Measurements from ENCODE around the gene PEX7. TPM values are rescaled to one million over a fixed set of nuclear protein-coding genes. Genes with fewer than 3 reads are reported as not detected.
A peak's percentile ranks its signal among the peaks of the same experiment; 100 is the strongest.

The PEX7 gene
- total RNA-seq, 4 donors from 2014 or later: 5.9 to 17.1 (median 6.9) TPM

GRCh38 chr6:136783021-136783420, 39.4 kb upstream of the PEX7 start:
- Histone ChIP-seq H3K27me3 (no peaks in the 10 kb centered on the region), H3K9me3 (no peaks in the 10 kb centered on the region), H3K4me1 (peaks cover 0 to 54% (median 12%) of the 10 kb centered on the region in 3 donors), H3K4me3 (no peak overlapping the region), H3K36me3 (no peaks in the 10 kb centered on the region), H3K27ac (no peak overlapping the region)
- no peak for TF ChIP-seq CTCF (IDR thresholded peaks at IDR 0.05)
- ATAC-seq: no peak
- WGBS, 2 donors (ENCODE audit: low coverage in 1 of 2): 90 to 98% methylated on average over 2 to 6 of the region's 6 CpGs

- Histone ChIP-seq H3K4me3 (no peak overlapping the region), H3K27me3 (no peaks in the 10 kb centered on the region), H3K4me1 (peaks cover 0 to 61% (median 12%) of the 10 kb centered on the region in 3 donors), H3K36me3 (no peaks in the 10 kb centered on the region), H3K27ac (no peak overlapping the region), H3K9me3 (no peaks in the 10 kb centered on the region)
- TF ChIP-seq CTCF (IDR thresholded peaks at IDR 0.05): peak in 1 of 4 experiments; percentile 13
- no peak for TF ChIP-seq POLR2A (IDR thresholded peaks at IDR 0.05)
- ATAC-seq: peak; percentile 40
- WGBS, 2 donors (ENCODE audit: low coverage in 1 of 2): 82 to 83% methylated on average over 4 to 5 of the region's 9 CpGs
These were observed 38.7 kb upstream of the PEX7 start for GRCh38 chr6:136783495-136784270.

- Histone ChIP-seq H3K4me3 (no peak overlapping the region), H3K4me1 (peaks cover 0 to 66% (median 12%) of the 10 kb centered on the region in 3 donors)
- 64 to 88% methylated on average over 8 of the region's 8 CpGs for WGBS, 2 donors (ENCODE audit: low coverage in 1 of 2)
These were observed 38.1 kb upstream of the PEX7 start for GRCh38 chr6:136784271-136784664.

GRCh38 chr6:136784910-136785746, 37.3 kb upstream of the PEX7 start:
- WGBS, 2 donors (ENCODE audit: low coverage in 1 of 2): 76 to 82% methylated on average over 7 to 8 of the region's 10 CpGs
- no peaks in the 10 kb centered on the region for H3K9me3 ChIP-seq
- peaks cover 0 to 67% (median 12%) of the 10 kb centered on the region in 3 donors for H3K4me1 ChIP-seq
- H3K4me3 ChIP-seq: no peak overlapping the region
- H3K36me3 ChIP-seq: no peaks in the 10 kb centered on the region
- H3K27ac ChIP-seq: peak overlapping the region in 1 of 4 donors; percentile 1
- peak; percentile 62 for ATAC-seq
- H3K27me3 ChIP-seq: no peaks in the 10 kb centered on the region
- no peak for TF ChIP-seq EP300 (IDR thresholded peaks at IDR 0.05)
- no peak for TF ChIP-seq POLR2AphosphoS5 (IDR thresholded peaks at IDR 0.05)
- no peak for TF ChIP-seq CTCF (IDR thresholded peaks at IDR 0.05)
- no peak for TF ChIP-seq POLR2A (IDR thresholded peaks at IDR 0.05)

More at GRCh38 chr6:136784271-136784664, 38.1 kb upstream of the PEX7 start:
- no peaks in the 10 kb centered on the region for H3K9me3 ChIP-seq
- H3K27me3 ChIP-seq: no peaks in the 10 kb centered on the region
- no peak for ATAC-seq
- H3K27ac ChIP-seq: no peak overlapping the region
- TF ChIP-seq CTCF (IDR thresholded peaks at IDR 0.05) (no peak), POLR2A (IDR thresholded peaks at IDR 0.05) (no peak), EP300 (IDR thresholded peaks at IDR 0.05) (no peak), POLR2AphosphoS5 (IDR thresholded peaks at IDR 0.05) (no peak)
- H3K36me3 ChIP-seq: no peaks in the 10 kb centered on the region
